ENCODE measurements around the gene PLSCR1.
"Not testable (repeated sequence)": the region's sequence is repeated elsewhere in the genome, so short reads cannot be mapped to it uniquely, and the experiment has no call there.

The PLSCR1 gene

GRCh38 chr3:146485297-146485696, 59.1 kb downstream of the PLSCR1 start:
- Histone ChIP-seq H3K4me3 (ENCODE audit: low read depth in 1 of 2, low read length in 2 of 2) (no peak overlapping the region), H3K9ac (ENCODE audit: low read depth in 1 of 2, low read length in 2 of 2) (no peak overlapping the region), H3K9me3 (ENCODE audit: control insufficient read depth in 1 of 2, low read length in 2 of 2) (no peaks in the 10 kb centered on the region), H3K4me1 (ENCODE audit: control insufficient read depth in 1 of 2, insufficient read depth in 2 of 2, low read length in 2 of 2) (no peaks in the 10 kb centered on the region), H3K27me3 (ENCODE audit: control insufficient read depth in 1 of 2, insufficient read depth in 2 of 2, low read length in 2 of 2) (no peaks in the 10 kb centered on the region), H3K27ac (ENCODE audit: low read depth, low read length) (no peak overlapping the region), H3K36me3 (ENCODE audit: control insufficient read depth in 1 of 2, insufficient read depth in 2 of 2, low read length in 2 of 2) (no peaks in the 10 kb centered on the region)

- Histone ChIP-seq H3K36me3 (ENCODE audit: control insufficient read depth in 1 of 2, insufficient read depth in 2 of 2, low read length in 2 of 2) (no peaks in the 10 kb centered on the region), H3K4me1 (ENCODE audit: control insufficient read depth in 1 of 2, insufficient read depth in 2 of 2, low read length in 2 of 2) (no peaks in the 10 kb centered on the region), H3K27ac (ENCODE audit: low read depth, low read length) (no peak overlapping the region), H3K9ac (ENCODE audit: low read depth in 1 of 2, low read length in 2 of 2) (no peak overlapping the region), H3K4me3 (ENCODE audit: low read depth in 1 of 2, low read length in 2 of 2) (no peak overlapping the region), H3K9me3 (ENCODE audit: control insufficient read depth in 1 of 2, low read length in 2 of 2) (no peaks in the 10 kb centered on the region), H3K27me3 (ENCODE audit: control insufficient read depth in 1 of 2, insufficient read depth in 2 of 2, low read length in 2 of 2) (no peaks in the 10 kb centered on the region)
Measured at GRCh38 chr3:146476094-146476740, 68.2 kb downstream of the PLSCR1 start.

GRCh38 chr3:146474976-146475375, 69.4 kb downstream of the PLSCR1 start:
- not testable (repeated sequence) for H3K9ac ChIP-seq (ENCODE audit: low read depth in 1 of 2, low read length in 2 of 2); H3K4me1 ChIP-seq (ENCODE audit: control insufficient read depth in 1 of 2, insufficient read depth in 2 of 2, low read length in 2 of 2); H3K36me3 ChIP-seq (ENCODE audit: control insufficient read depth in 1 of 2, insufficient read depth in 2 of 2, low read length in 2 of 2); H3K27me3 ChIP-seq (ENCODE audit: control insufficient read depth in 1 of 2, insufficient read depth in 2 of 2, low read length in 2 of 2); H3K9me3 ChIP-seq (ENCODE audit: control insufficient read depth in 1 of 2, low read length in 2 of 2); H3K4me3 ChIP-seq (ENCODE audit: low read depth in 1 of 2, low read length in 2 of 2); H3K27ac ChIP-seq (ENCODE audit: low read depth, low read length)

- H3K27ac ChIP-seq (ENCODE audit: low read depth, low read length), result no peak overlapping the region
- H3K27me3 ChIP-seq (ENCODE audit: control insufficient read depth in 1 of 2, insufficient read depth in 2 of 2, low read length in 2 of 2), result no peaks in the 10 kb centered on the region
- H3K4me1 ChIP-seq (ENCODE audit: control insufficient read depth in 1 of 2, insufficient read depth in 2 of 2, low read length in 2 of 2), result no peaks in the 10 kb centered on the region
- H3K9me3 ChIP-seq (ENCODE audit: control insufficient read depth in 1 of 2, low read length in 2 of 2), result no peaks in the 10 kb centered on the region
- H3K36me3 ChIP-seq (ENCODE audit: control insufficient read depth in 1 of 2, insufficient read depth in 2 of 2, low read length in 2 of 2), result no peaks in the 10 kb centered on the region
- no peak overlapping the region for H3K9ac ChIP-seq (ENCODE audit: low read depth in 1 of 2, low read length in 2 of 2)
- no peak overlapping the region for H3K4me3 ChIP-seq (ENCODE audit: low read depth in 1 of 2, low read length in 2 of 2)
Measured at GRCh38 chr3:146473726-146474125, 70.7 kb downstream of the PLSCR1 start.

GRCh38 chr3:146472611-146473010, 71.8 kb downstream of the PLSCR1 start:
- H3K27ac ChIP-seq (ENCODE audit: low read depth, low read length), result no peak overlapping the region
- H3K9ac ChIP-seq (ENCODE audit: low read depth in 1 of 2, low read length in 2 of 2), result no peak overlapping the region
- no peak overlapping the region for H3K4me3 ChIP-seq (ENCODE audit: low read depth in 1 of 2, low read length in 2 of 2)
- H3K27me3 ChIP-seq (ENCODE audit: control insufficient read depth in 1 of 2, insufficient read depth in 2 of 2, low read length in 2 of 2), result no peaks in the 10 kb centered on the region
- no peaks in the 10 kb centered on the region for H3K4me1 ChIP-seq (ENCODE audit: control insufficient read depth in 1 of 2, insufficient read depth in 2 of 2, low read length in 2 of 2)
- no peaks in the 10 kb centered on the region for H3K9me3 ChIP-seq (ENCODE audit: control insufficient read depth in 1 of 2, low read length in 2 of 2)
- no peaks in the 10 kb centered on the region for H3K36me3 ChIP-seq (ENCODE audit: control insufficient read depth in 1 of 2, insufficient read depth in 2 of 2, low read length in 2 of 2)

GRCh38 chr3:146471012-146471411, 73.4 kb downstream of the PLSCR1 start:
- Histone ChIP-seq H3K4me1 (ENCODE audit: control insufficient read depth in 1 of 2, insufficient read depth in 2 of 2, low read length in 2 of 2) (no peaks in the 10 kb centered on the region), H3K27me3 (ENCODE audit: control insufficient read depth in 1 of 2, insufficient read depth in 2 of 2, low read length in 2 of 2) (no peaks in the 10 kb centered on the region), H3K27ac (ENCODE audit: low read depth, low read length) (no peak overlapping the region), H3K9ac (ENCODE audit: low read depth in 1 of 2, low read length in 2 of 2) (no peak overlapping the region), H3K36me3 (ENCODE audit: control insufficient read depth in 1 of 2, insufficient read depth in 2 of 2, low read length in 2 of 2) (no peaks in the 10 kb centered on the region), H3K4me3 (ENCODE audit: low read depth in 1 of 2, low read length in 2 of 2) (no peak overlapping the region), H3K9me3 (ENCODE audit: control insufficient read depth in 1 of 2, low read length in 2 of 2) (no peaks in the 10 kb centered on the region)

GRCh38 chr3:146470425-146470990, 73.9 kb downstream of the PLSCR1 start:
- no peaks in the 10 kb centered on the region for H3K36me3 ChIP-seq (ENCODE audit: control insufficient read depth in 1 of 2, insufficient read depth in 2 of 2, low read length in 2 of 2)
- H3K27me3 ChIP-seq (ENCODE audit: control insufficient read depth in 1 of 2, insufficient read depth in 2 of 2, low read length in 2 of 2), result no peaks in the 10 kb centered on the region
- H3K27ac ChIP-seq (ENCODE audit: low read depth, low read length), result no peak overlapping the region
- peak overlapping the region in 1 of 2 donors; percentile 85 for H3K9ac ChIP-seq (ENCODE audit: low read depth in 1 of 2, low read length in 2 of 2)
- H3K4me1 ChIP-seq (ENCODE audit: control insufficient read depth in 1 of 2, insufficient read depth in 2 of 2, low read length in 2 of 2), result no peaks in the 10 kb centered on the region
- peak overlapping the region; percentile 81 to 91 for H3K4me3 ChIP-seq (ENCODE audit: low read depth in 1 of 2, low read length in 2 of 2)
- no peaks in the 10 kb centered on the region for H3K9me3 ChIP-seq (ENCODE audit: control insufficient read depth in 1 of 2, low read length in 2 of 2)

- Histone ChIP-seq H3K4me1 (ENCODE audit: control insufficient read depth in 1 of 2, insufficient read depth in 2 of 2, low read length in 2 of 2) (no peaks in the 10 kb centered on the region), H3K9ac (ENCODE audit: low read depth in 1 of 2, low read length in 2 of 2) (peak within 1 kb of the TSS; percentile 82 to 85), H3K9me3 (ENCODE audit: control insufficient read depth in 1 of 2, low read length in 2 of 2) (no peaks in the 10 kb centered on the region), H3K4me3 (ENCODE audit: low read depth in 1 of 2, low read length in 2 of 2) (peak within 1 kb of the TSS; percentile 81 to 91), H3K36me3 (ENCODE audit: control insufficient read depth in 1 of 2, insufficient read depth in 2 of 2, low read length in 2 of 2) (no peaks in the 10 kb centered on the region), H3K27me3 (ENCODE audit: control insufficient read depth in 1 of 2, insufficient read depth in 2 of 2, low read length in 2 of 2) (no peaks in the 10 kb centered on the region), H3K27ac (ENCODE audit: low read depth, low read length) (peak within 1 kb of the TSS; percentile 77)
Measured at GRCh38 chr3:146469150-146470017, 75.0 kb downstream of the PLSCR1 start, which contains the start of gene PLSCR2. PLSCR2 (minus strand) TSS chr3:146469561; CDS start chr3:146459904, 9,657 bp downstream.

GRCh38 chr3:146468671-146469149, 75.7 kb downstream of the PLSCR1 start:
- Histone ChIP-seq H3K36me3 (ENCODE audit: control insufficient read depth in 1 of 2, insufficient read depth in 2 of 2, low read length in 2 of 2) (no peaks in the 10 kb centered on the region), H3K9ac (ENCODE audit: low read depth in 1 of 2, low read length in 2 of 2) (peak overlapping the region in 1 of 2 donors; percentile 82), H3K4me3 (ENCODE audit: low read depth in 1 of 2, low read length in 2 of 2) (peak overlapping the region in 1 of 2 donors; percentile 81), H3K9me3 (ENCODE audit: control insufficient read depth in 1 of 2, low read length in 2 of 2) (no peaks in the 10 kb centered on the region), H3K27me3 (ENCODE audit: control insufficient read depth in 1 of 2, insufficient read depth in 2 of 2, low read length in 2 of 2) (no peaks in the 10 kb centered on the region), H3K27ac (ENCODE audit: low read depth, low read length) (peak overlapping the region; percentile 77), H3K4me1 (ENCODE audit: control insufficient read depth in 1 of 2, insufficient read depth in 2 of 2, low read length in 2 of 2) (no peaks in the 10 kb centered on the region)

- no peaks in the 10 kb centered on the region for H3K9me3 ChIP-seq (ENCODE audit: control insufficient read depth in 1 of 2, low read length in 2 of 2)
- H3K27ac ChIP-seq (ENCODE audit: low read depth, low read length), result no peak overlapping the region
- H3K36me3 ChIP-seq (ENCODE audit: control insufficient read depth in 1 of 2, insufficient read depth in 2 of 2, low read length in 2 of 2), result no peaks in the 10 kb centered on the region
- no peak overlapping the region for H3K4me3 ChIP-seq (ENCODE audit: low read depth in 1 of 2, low read length in 2 of 2)
- H3K27me3 ChIP-seq (ENCODE audit: control insufficient read depth in 1 of 2, insufficient read depth in 2 of 2, low read length in 2 of 2), result no peaks in the 10 kb centered on the region
- H3K4me1 ChIP-seq (ENCODE audit: control insufficient read depth in 1 of 2, insufficient read depth in 2 of 2, low read length in 2 of 2), result no peaks in the 10 kb centered on the region
- no peak overlapping the region for H3K9ac ChIP-seq (ENCODE audit: low read depth in 1 of 2, low read length in 2 of 2)
Measured at GRCh38 chr3:146468234-146468633, 76.2 kb downstream of the PLSCR1 start.

All from duodenal mucosa (tissue), 2 donors.